ENCODE data around the gene RBM42. TPM values are rescaled to one million over a fixed set of nuclear protein-coding genes. Genes with fewer than 3 reads are reported as not detected.

Gene RBM42
- total and polyA plus RNA-seq, 9 of the 15 experiments (the other 6 are each of a cell fraction or from before 2014, with no cell fraction given) = 5.7 to 149 (median 32.4) TPM

DNA sequence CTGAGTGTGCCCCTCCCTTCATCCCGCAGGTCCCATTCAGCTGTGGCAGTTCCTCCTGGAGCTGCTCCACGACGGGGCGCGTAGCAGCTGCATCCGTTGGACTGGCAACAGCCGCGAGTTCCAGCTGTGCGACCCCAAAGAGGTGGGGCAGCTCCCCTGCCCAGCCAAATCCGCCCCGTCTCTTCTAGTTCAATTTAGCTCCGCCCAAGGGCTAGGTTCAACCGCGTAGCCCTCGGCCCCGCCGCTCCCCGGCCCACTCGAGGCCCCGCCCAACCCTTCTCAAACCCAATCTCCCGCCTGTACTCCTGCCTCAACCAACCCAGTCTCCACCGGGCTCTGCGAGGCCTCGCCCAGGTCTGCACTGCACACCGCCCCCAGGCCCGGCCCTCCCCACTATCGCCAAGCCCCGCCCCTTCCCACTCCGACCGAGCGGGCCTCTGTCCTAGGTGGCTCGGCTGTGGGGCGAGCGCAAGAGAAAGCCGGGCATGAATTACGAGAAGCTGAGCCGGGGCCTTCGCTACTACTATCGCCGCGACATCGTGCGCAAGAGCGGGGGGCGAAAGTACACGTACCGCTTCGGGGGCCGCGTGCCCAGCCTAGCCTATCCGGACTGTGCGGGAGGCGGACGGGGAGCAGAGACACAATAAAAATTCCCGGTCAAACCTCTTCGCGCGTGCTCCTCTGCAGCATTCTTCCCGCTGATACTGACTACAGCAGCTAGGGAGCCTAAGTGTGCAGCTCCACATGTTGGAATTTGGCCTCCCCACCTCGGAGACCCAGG, 15.6 kb downstream of the RBM42 start (continued):
- TF ChIP-seq, protein P1, sequence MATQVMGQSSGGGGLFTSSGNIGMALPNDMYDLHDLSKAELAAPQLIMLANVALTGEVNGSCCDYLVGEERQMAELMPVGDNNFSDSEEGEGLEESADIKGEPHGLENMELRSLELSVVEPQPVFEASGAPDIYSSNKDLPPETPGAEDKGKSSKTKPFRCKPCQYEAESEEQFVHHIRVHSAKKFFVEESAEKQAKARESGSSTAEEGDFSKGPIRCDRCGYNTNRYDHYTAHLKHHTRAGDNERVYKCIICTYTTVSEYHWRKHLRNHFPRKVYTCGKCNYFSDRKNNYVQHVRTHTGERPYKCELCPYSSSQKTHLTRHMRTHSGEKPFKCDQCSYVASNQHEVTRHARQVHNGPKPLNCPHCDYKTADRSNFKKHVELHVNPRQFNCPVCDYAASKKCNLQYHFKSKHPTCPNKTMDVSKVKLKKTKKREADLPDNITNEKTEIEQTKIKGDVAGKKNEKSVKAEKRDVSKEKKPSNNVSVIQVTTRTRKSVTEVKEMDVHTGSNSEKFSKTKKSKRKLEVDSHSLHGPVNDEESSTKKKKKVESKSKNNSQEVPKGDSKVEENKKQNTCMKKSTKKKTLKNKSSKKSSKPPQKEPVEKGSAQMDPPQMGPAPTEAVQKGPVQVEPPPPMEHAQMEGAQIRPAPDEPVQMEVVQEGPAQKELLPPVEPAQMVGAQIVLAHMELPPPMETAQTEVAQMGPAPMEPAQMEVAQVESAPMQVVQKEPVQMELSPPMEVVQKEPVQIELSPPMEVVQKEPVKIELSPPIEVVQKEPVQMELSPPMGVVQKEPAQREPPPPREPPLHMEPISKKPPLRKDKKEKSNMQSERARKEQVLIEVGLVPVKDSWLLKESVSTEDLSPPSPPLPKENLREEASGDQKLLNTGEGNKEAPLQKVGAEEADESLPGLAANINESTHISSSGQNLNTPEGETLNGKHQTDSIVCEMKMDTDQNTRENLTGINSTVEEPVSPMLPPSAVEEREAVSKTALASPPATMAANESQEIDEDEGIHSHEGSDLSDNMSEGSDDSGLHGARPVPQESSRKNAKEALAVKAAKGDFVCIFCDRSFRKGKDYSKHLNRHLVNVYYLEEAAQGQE (IDR thresholded peaks at IDR 0.05; ENCODE audit: borderline replicate concordance) = peak; percentile 76
- TF ChIP-seq, protein P1 (CRISPR knock-in tag; IDR thresholded peaks at IDR 0.05; ENCODE audit: low read depth) = 0 out of 2 replicates have a peak, but pooled peaks have one; percentile 15
- peak; percentile 8; the same call in 1 of the 2 replicates for TF ChIP-seq KDM2B (CRISPR knock-in tag; IDR thresholded peaks at IDR 0.05)
- TF ChIP-seq POLR2A (conservative IDR thresholded peaks at IDR 0.05) = peak; percentile 72
- no peak for TF ChIP-seq NR2F6 (CRISPR knock-in tag; IDR thresholded peaks at IDR 0.05)
- TF ChIP-seq TGIF2 (CRISPR knock-in tag; IDR thresholded peaks at IDR 0.05) = no peak
- no peak for TF ChIP-seq SFPQ (IDR thresholded peaks at IDR 0.05; ENCODE audit: low read depth, low read length)
- no peak for TF ChIP-seq SIRT6 (IDR thresholded peaks at IDR 0.05; ENCODE audit: low read depth, low read length)
- 0 out of 2 replicates have a peak, but pooled peaks have one; percentile 34 for TF ChIP-seq ZKSCAN1 (IDR thresholded peaks at IDR 0.05; ENCODE audit: low read depth, low read length)
- no peak for TF ChIP-seq RFX1 (IDR thresholded peaks at IDR 0.05)
- no peak for TF ChIP-seq TEAD1 (CRISPR knock-in tag; IDR thresholded peaks at IDR 0.05)
- TF ChIP-seq ZNF12 (CRISPR knock-in tag; IDR thresholded peaks at IDR 0.05) = 0 out of 2 replicates have a peak, but pooled peaks have one; percentile 81
- TF ChIP-seq BCOR (IDR thresholded peaks at IDR 0.05) = no peak
- TF ChIP-seq HNRNPH1 (optimal IDR thresholded peaks at IDR 0.05; ENCODE audit: low read depth, low read length) = no peak
- TF ChIP-seq, protein P2, sequence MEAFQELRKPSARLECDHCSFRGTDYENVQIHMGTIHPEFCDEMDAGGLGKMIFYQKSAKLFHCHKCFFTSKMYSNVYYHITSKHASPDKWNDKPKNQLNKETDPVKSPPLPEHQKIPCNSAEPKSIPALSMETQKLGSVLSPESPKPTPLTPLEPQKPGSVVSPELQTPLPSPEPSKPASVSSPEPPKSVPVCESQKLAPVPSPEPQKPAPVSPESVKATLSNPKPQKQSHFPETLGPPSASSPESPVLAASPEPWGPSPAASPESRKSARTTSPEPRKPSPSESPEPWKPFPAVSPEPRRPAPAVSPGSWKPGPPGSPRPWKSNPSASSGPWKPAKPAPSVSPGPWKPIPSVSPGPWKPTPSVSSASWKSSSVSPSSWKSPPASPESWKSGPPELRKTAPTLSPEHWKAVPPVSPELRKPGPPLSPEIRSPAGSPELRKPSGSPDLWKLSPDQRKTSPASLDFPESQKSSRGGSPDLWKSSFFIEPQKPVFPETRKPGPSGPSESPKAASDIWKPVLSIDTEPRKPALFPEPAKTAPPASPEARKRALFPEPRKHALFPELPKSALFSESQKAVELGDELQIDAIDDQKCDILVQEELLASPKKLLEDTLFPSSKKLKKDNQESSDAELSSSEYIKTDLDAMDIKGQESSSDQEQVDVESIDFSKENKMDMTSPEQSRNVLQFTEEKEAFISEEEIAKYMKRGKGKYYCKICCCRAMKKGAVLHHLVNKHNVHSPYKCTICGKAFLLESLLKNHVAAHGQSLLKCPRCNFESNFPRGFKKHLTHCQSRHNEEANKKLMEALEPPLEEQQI (IDR thresholded peaks at IDR 0.05) = no peak
- no peak for TF ChIP-seq HOXB6 (CRISPR knock-in tag; IDR thresholded peaks at IDR 0.05; ENCODE audit: borderline replicate concordance)
- TF ChIP-seq HLTF (IDR thresholded peaks at IDR 0.05) = 0 out of 2 replicates have a peak, but pooled peaks have one; percentile 17

All from K562 (cell line).